Natural killer cell treated with Interleukin-12 subunit alpha and Interleukin-12 subunit beta and Interleukin-15 and Interleukin-18, amount 100 ng/mL, for 72 hours (primary cell): Measurements from ENCODE around the gene TYK2. TPM values are rescaled to one million over a fixed set of nuclear protein-coding genes. Genes with fewer than 3 reads are reported as not detected.

Source experiments
- ATAC-seq, 2 donors: fragments of 150-1000 bp; cut with Tn5 transposase in 1 of 2; sonication (Bioruptor Pico), chemical (Tn5 transposase) in 1 of 2; 2 replicates each; pipeline ENCODE4 v1.10.0; 2021
- DNase-seq: peaks from one replicate; pipeline ENCODE4 v3.0.0; 2022; ENCODE audit warnings: low spot score
- H3K27ac Mint-ChIP-seq, 2 donors: 1 replicate in 1 of 2; 2 replicates in 1 of 2; pipeline ENCODE4 v1.8.0; 2022; ENCODE audit warnings: mixed read lengths in 2 of 2, mild to moderate bottlenecking in 1 of 2, moderate library complexity in 1 of 2
- H3K27me3 Mint-ChIP-seq, 2 donors: 1 replicate in 1 of 2; 2 replicates in 1 of 2; pipeline ENCODE4 v1.8.0; 2022; ENCODE audit warnings: mixed read lengths in 2 of 2
- H3K36me3 Mint-ChIP-seq: one replicate; pipeline ENCODE4 v1.8.0; 2022; ENCODE audit warnings: mixed read lengths
- H3K4me1 Mint-ChIP-seq, 2 donors: 1 replicate in 1 of 2; 2 replicates in 1 of 2; pipeline ENCODE4 v1.8.0; 2022; ENCODE audit warnings: low read depth in 2 of 2, mixed read lengths in 2 of 2, mild to moderate bottlenecking in 1 of 2
- H3K4me3 Mint-ChIP-seq: one replicate; pipeline ENCODE4 v1.8.0; 2022; ENCODE audit warnings: mixed read lengths
- H3K9me3 Mint-ChIP-seq: 2 replicates; pipeline ENCODE4 v1.8.0; 2022; ENCODE audit warnings: mixed read lengths
- total RNA-seq, 2 donors: library from RNA; stranded (reverse); gene quantifications; one replicate each; pipeline ENCODE4 v1.2.3, GENCODE V29; 2022

The TYK2 gene
- total RNA-seq, 2 donors from 2014 or later: 310 to 453 TPM

GRCh38 chr19:10329555-10329954, 50.8 kb downstream of the TYK2 start:
- no peak overlapping the region for H3K27ac Mint-ChIP-seq
- H3K9me3 Mint-ChIP-seq: no peaks in the 10 kb centered on the region
- no peak overlapping the region for H3K4me3 Mint-ChIP-seq
- ATAC-seq (no peak), DNase-seq (peak; percentile 5)
- no peaks in the 10 kb centered on the region for H3K36me3 Mint-ChIP-seq
- peaks cover 17 to 18% of the 10 kb centered on the region in 2 donors for H3K4me1 Mint-ChIP-seq
- H3K27me3 Mint-ChIP-seq: no peaks in the 10 kb centered on the region

- H3K4me3 Mint-ChIP-seq: no peak overlapping the region
- peak; percentile 58 for DNase-seq
- H3K27ac Mint-ChIP-seq: no peak overlapping the region
- H3K27me3 Mint-ChIP-seq: no peaks in the 10 kb centered on the region
- no peaks in the 10 kb centered on the region for H3K36me3 Mint-ChIP-seq
- H3K4me1 Mint-ChIP-seq: peaks cover 11 to 15% of the 10 kb centered on the region in 2 donors
- no peaks in the 10 kb centered on the region for H3K9me3 Mint-ChIP-seq
- no peak for ATAC-seq
Observed at GRCh38 chr19:10328558-10329429, 51.6 kb downstream of the TYK2 start.

GRCh38 chr19:10327793-10328192, 52.6 kb downstream of the TYK2 start:
- no peak for ATAC-seq
- Mint-ChIP-seq H3K4me1 (peaks cover 6% of the 10 kb centered on the region in 2 donors), H3K27me3 (no peaks in the 10 kb centered on the region), H3K27ac (no peak overlapping the region), H3K9me3 (no peaks in the 10 kb centered on the region), H3K36me3 (no peaks in the 10 kb centered on the region), H3K4me3 (no peak overlapping the region)
- peak; percentile 12 for DNase-seq

- no peak overlapping the region for H3K27ac Mint-ChIP-seq
- H3K36me3 Mint-ChIP-seq: peaks cover 6% of the 10 kb centered on the region
- H3K9me3 Mint-ChIP-seq: no peaks in the 10 kb centered on the region
- H3K4me3 Mint-ChIP-seq: no peak overlapping the region
- H3K4me1 Mint-ChIP-seq: peaks cover 0 to 2% of the 10 kb centered on the region in 2 donors
- no peak for DNase-seq
- no peak for ATAC-seq
- H3K27me3 Mint-ChIP-seq: no peaks in the 10 kb centered on the region
Observed at GRCh38 chr19:10325732-10326131, 54.6 kb downstream of the TYK2 start.

GRCh38 chr19:10321874-10322835, 58.2 kb downstream of the TYK2 start:
- no peak for ATAC-seq

GRCh38 chr19:10321417-10321797, 59.0 kb downstream of the TYK2 start:
- Mint-ChIP-seq H3K27ac (no peak overlapping the region), H3K4me1 (peaks cover 0 to 2% of the 10 kb centered on the region in 2 donors), H3K4me3 (no peak overlapping the region), H3K9me3 (no peaks in the 10 kb centered on the region), H3K36me3 (peaks cover 12% of the 10 kb centered on the region), H3K27me3 (no peaks in the 10 kb centered on the region)
- no peak for DNase-seq
- ATAC-seq: peak in 1 of 2 donors; percentile 33

More at GRCh38 chr19:10321874-10322835, 58.2 kb downstream of the TYK2 start:
- Mint-ChIP-seq H3K4me3 (no peak overlapping the region), H3K36me3 (peaks cover 12% of the 10 kb centered on the region), H3K27ac (no peak overlapping the region), H3K9me3 (no peaks in the 10 kb centered on the region), H3K27me3 (no peaks in the 10 kb centered on the region), H3K4me1 (peaks cover 0 to 2% of the 10 kb centered on the region in 2 donors)
- DNase-seq: no peak

DNA sequence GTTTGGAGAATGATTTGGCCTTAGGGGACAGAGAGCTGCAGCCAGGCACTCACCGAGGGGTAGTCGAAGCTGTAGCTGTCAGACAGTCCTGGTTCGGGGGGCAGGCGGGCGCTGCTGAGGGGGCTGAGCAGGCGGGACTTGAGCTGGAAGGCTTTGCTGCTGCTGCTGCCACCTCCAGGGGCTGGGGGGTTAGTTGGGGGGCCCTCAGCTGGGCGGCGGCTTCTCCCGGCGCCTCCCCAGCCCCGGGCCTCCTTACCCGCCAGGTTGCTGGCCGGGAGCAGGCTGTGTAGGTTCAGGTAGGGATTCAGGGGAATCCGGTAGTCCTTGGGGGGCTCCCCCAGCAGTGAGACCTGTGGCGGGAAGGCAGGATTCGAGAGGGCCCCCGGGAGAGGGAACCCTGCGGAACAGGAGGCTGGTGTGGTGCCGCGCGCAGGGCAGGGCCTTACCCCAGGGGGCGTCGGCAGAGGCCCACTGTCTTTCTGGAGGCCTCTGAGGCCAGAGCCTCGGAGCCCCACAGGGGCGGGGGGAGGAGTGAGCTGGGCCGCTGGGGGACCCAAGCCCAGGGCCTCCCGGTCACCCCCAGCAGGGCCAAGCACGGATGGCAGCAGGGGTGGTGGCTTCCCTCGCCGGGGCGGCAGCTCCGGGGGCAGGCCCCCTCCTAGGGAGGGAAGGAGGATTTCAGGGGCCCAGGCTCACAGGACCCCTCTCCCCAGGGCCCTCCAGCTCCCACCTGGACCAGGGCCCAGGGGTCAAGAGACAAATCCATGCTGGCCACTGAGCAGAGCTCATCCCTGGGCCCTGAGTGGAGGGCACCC, 59.6 kb downstream of the TYK2 start:
- peaks cover 15% of the 10 kb centered on the region for H3K36me3 Mint-ChIP-seq
- H3K27me3 Mint-ChIP-seq: no peaks in the 10 kb centered on the region
- peaks cover 5 to 6% of the 10 kb centered on the region in 2 donors for H3K4me1 Mint-ChIP-seq
- DNase-seq (no peak), ATAC-seq (peak; percentile 21 to 23)
- H3K27ac Mint-ChIP-seq: no peak overlapping the region
- H3K9me3 Mint-ChIP-seq: no peaks in the 10 kb centered on the region
- no peak overlapping the region for H3K4me3 Mint-ChIP-seq

DNA sequence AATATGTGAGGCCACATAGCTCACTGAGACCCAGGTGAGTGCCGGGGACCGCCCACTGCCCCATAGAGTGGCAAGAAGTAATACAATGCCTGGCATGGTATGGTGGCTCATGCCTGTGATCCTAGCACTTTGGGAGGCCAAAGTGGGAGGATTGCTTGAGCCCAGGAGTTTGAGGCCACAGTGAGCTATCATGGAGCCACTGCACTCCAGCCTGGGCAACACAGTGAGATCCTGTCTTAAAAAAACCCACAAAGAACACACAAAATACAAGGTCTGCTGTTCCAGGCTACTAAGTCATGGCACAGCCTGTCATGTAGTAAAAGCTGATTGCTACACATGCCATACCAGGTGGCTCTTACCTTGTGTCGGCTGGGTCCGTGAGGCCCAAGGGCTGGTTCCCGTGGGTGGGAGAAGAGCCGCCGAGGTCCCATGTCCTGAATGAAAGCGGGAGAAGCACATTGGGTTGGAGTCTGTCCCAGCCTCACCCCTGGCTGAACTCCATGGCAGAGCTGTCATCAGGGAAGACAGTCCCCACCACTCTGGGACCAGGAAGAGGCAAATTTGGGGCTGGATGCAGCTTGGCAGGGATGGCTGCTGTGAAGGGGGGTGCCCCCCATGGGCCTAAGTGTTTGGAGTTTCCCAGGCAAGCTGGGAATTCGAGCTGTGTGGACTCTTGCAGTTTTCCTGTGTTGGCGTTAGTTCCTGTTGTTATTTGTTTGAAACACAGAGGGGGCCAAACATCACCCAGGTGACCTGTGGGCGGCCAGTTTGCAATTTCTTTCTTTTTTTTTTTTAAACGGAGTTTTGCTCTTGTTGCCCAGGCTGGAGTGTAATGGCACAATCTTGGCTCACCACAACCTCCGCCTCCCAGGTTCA, 61.3 kb downstream of the TYK2 start:
- Mint-ChIP-seq H3K9me3 (no peaks in the 10 kb centered on the region), H3K4me1 (peaks cover 15 to 20% of the 10 kb centered on the region in 2 donors), H3K27ac (no peak overlapping the region)

DNA sequence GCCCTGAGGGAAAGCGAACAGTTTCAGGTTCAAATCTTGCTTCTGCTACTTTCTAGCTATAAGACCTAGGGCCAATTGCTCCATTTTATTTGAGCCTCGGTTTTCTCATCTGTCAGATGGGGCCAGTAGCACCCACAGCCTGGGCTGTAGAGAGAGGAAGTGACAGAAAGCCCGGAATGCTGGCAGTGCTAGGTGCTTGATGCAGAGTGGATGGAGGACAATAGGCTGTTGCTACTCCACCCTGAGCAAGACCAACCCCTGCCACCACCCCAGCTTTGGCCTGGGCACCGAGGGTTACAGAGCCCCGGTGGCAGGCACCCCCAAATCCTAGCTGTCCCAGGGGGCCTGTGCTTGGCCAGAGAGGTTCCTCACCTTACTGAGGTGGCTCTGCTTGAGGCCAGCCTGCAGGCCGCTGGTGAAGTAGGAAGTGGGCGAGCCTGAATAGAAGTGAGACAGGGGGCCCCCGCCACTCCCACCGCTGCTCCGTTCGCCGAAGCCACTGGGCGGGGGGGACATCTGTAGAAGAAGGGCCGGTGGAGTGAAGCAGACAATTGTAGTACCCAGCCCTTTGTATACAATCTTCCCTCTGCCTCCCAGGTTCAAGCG, 62.4 kb downstream of the TYK2 start:
- Mint-ChIP-seq H3K4me1 (peaks cover 15 to 20% of the 10 kb centered on the region in 2 donors), H3K4me3 (no peak overlapping the region), H3K9me3 (no peaks in the 10 kb centered on the region), H3K27ac (no peak overlapping the region), H3K27me3 (no peaks in the 10 kb centered on the region), H3K36me3 (peaks cover 23% of the 10 kb centered on the region)
- ATAC-seq: no peak
- DNase-seq: no peak

More for the DNA sequence above, 61.3 kb downstream of the TYK2 start:
- Mint-ChIP-seq H3K27me3 (no peaks in the 10 kb centered on the region), H3K36me3 (peaks cover 23% of the 10 kb centered on the region), H3K4me3 (no peak overlapping the region)
- DNase-seq (no peak), ATAC-seq (no peak)

- no peak overlapping the region for H3K4me3 Mint-ChIP-seq
Observed at GRCh38 chr19:10317045-10317856, 63.1 kb downstream of the TYK2 start.

GRCh38 chr19:10316229-10317044, 63.9 kb downstream of the TYK2 start:
- no peaks in the 10 kb centered on the region for H3K27me3 Mint-ChIP-seq
- peaks cover 17% of the 10 kb centered on the region for H3K36me3 Mint-ChIP-seq
- peak overlapping the region; percentile 95 for H3K4me3 Mint-ChIP-seq
- no peaks in the 10 kb centered on the region for H3K9me3 Mint-ChIP-seq
- ATAC-seq (peak in 1 of 2 donors; percentile 12), DNase-seq (no peak)
- peaks cover 13 to 20% of the 10 kb centered on the region in 2 donors for H3K4me1 Mint-ChIP-seq
- H3K27ac Mint-ChIP-seq: peak overlapping the region; percentile 46 to 76

More at GRCh38 chr19:10317045-10317856, 63.1 kb downstream of the TYK2 start:
- no peaks in the 10 kb centered on the region for H3K27me3 Mint-ChIP-seq
- no peaks in the 10 kb centered on the region for H3K9me3 Mint-ChIP-seq
- H3K4me1 Mint-ChIP-seq: peaks cover 15 to 20% of the 10 kb centered on the region in 2 donors
- no peak overlapping the region for H3K27ac Mint-ChIP-seq
- peaks cover 23% of the 10 kb centered on the region for H3K36me3 Mint-ChIP-seq
- DNase-seq (no peak), ATAC-seq (no peak)
